ENCODE measurements around the gene PORCN. TPM values are rescaled to one million over a fixed set of nuclear protein-coding genes. Genes with fewer than 3 reads are reported as not detected.
"Not testable (repeated sequence)": the region's sequence is repeated elsewhere in the genome, so short reads cannot be mapped to it uniquely, and the experiment has no call there.

Gene PORCN
- total and polyA plus RNA-seq, 2 experiments from 2014 or later, result 20.1 to 24.2 TPM

DNA sequence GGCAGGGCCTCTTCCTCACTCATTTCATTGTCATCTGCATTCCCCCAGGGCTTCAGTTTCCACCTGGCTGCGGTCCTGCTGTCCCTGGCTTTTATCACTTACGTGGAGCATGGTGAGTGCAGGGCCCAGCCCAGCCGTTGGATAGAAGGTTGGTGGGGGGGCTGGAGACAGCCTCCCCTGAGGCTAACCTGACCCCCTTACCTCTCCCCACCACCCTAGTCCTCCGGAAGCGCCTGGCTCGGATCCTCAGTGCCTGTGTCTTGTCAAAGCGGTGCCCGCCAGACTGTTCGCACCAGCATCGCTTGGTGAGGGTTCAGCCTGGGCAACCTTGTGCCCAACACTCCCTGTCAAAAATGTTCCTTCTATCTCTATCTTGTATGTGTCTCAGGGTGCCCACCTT, 7.0 kb downstream of the PORCN start:
- Histone ChIP-seq H3K4me1 (ENCODE audit: low read depth) (no peaks in the 10 kb centered on the region), H3K27me3 (no peaks in the 10 kb centered on the region), H3K9me3 (ENCODE audit: low read depth) (no peaks in the 10 kb centered on the region), H3K4me3 (no peak overlapping the region), H3K27ac (no peak overlapping the region), H3K36me3 (no peaks in the 10 kb centered on the region)
- no peak for DNase-seq (ENCODE audit: low read depth in 1 of 2, low spot score in 1 of 2)
- TF ChIP-seq, protein P1, sequence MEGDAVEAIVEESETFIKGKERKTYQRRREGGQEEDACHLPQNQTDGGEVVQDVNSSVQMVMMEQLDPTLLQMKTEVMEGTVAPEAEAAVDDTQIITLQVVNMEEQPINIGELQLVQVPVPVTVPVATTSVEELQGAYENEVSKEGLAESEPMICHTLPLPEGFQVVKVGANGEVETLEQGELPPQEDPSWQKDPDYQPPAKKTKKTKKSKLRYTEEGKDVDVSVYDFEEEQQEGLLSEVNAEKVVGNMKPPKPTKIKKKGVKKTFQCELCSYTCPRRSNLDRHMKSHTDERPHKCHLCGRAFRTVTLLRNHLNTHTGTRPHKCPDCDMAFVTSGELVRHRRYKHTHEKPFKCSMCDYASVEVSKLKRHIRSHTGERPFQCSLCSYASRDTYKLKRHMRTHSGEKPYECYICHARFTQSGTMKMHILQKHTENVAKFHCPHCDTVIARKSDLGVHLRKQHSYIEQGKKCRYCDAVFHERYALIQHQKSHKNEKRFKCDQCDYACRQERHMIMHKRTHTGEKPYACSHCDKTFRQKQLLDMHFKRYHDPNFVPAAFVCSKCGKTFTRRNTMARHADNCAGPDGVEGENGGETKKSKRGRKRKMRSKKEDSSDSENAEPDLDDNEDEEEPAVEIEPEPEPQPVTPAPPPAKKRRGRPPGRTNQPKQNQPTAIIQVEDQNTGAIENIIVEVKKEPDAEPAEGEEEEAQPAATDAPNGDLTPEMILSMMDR (IDR thresholded peaks at IDR 0.05; ENCODE audit: low read depth, low read length), result no peak

GRCh38 chrX:48516285-48516684, 7.5 kb downstream of the PORCN start:
- Histone ChIP-seq H3K27me3 (no peaks in the 10 kb centered on the region), H3K4me1 (ENCODE audit: low read depth) (no peaks in the 10 kb centered on the region), H3K27ac (no peak overlapping the region), H3K4me3 (no peak overlapping the region), H3K9me3 (ENCODE audit: low read depth) (no peaks in the 10 kb centered on the region), H3K36me3 (no peaks in the 10 kb centered on the region)
- DNase-seq (ENCODE audit: low read depth in 1 of 2, low spot score in 1 of 2), result no peak
- TF ChIP-seq, protein P1 (IDR thresholded peaks at IDR 0.05; ENCODE audit: low read depth, low read length), result no peak

DNA sequence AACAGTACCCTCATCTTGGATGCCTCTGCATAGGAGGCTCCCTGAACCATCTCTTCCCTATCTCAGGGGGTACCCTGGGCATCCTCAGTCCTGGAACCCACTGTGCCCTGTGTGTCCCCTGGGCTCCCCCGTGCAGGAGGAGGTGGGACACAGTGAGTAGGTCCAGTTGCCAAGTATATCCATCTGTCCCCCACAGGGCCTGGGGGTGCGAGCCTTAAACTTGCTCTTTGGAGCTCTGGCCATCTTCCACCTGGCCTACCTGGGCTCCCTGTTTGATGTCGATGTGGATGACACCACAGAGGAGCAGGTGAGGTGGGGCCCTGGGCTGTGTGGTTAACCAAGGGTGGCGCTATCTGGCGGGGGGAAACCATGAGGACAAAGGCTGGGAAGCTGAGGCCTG, 8.2 kb downstream of the PORCN start:
- DNase-seq (ENCODE audit: low read depth in 1 of 2, low spot score in 1 of 2), result no peak
- H3K4me1 ChIP-seq (ENCODE audit: low read depth), result no peaks in the 10 kb centered on the region
- no peak overlapping the region for H3K4me3 ChIP-seq
- H3K27me3 ChIP-seq, result no peaks in the 10 kb centered on the region
- no peaks in the 10 kb centered on the region for H3K36me3 ChIP-seq
- no peaks in the 10 kb centered on the region for H3K9me3 ChIP-seq (ENCODE audit: low read depth)
- TF ChIP-seq, protein P1 (IDR thresholded peaks at IDR 0.05; ENCODE audit: low read depth, low read length), result no peak
- no peak overlapping the region for H3K27ac ChIP-seq

DNA sequence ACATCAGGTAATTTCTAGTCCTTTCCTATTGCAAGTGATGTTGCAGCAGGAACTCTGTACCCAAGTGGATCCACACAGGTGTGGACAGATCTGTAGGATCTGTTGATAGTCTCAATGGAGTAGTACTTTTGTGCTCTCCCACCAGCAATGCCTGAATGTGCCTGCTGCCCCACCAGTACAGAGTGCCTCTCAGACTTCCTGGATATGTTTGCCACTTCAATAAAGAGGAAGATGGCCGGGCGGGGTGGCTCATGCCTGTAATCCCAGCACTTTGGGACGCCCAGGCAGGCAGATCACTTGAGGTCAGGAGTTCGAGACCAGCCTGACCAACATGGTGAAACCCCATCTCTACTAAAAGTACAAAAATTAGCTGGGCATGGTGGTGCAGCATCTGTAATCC, 10.7 kb downstream of the PORCN start:
- not testable (repeated sequence) for H3K27ac ChIP-seq; H3K36me3 ChIP-seq; H3K9me3 ChIP-seq (ENCODE audit: low read depth); H3K4me1 ChIP-seq (ENCODE audit: low read depth); DNase-seq (ENCODE audit: low read depth in 1 of 2, low spot score in 1 of 2); H3K4me3 ChIP-seq; H3K27me3 ChIP-seq

GRCh38 chrX:48520455-48520854, 11.7 kb downstream of the PORCN start:
- H3K27ac ChIP-seq, result no peak overlapping the region
- TF ChIP-seq, protein P1 (IDR thresholded peaks at IDR 0.05; ENCODE audit: low read depth, low read length), result no peak

DNA sequence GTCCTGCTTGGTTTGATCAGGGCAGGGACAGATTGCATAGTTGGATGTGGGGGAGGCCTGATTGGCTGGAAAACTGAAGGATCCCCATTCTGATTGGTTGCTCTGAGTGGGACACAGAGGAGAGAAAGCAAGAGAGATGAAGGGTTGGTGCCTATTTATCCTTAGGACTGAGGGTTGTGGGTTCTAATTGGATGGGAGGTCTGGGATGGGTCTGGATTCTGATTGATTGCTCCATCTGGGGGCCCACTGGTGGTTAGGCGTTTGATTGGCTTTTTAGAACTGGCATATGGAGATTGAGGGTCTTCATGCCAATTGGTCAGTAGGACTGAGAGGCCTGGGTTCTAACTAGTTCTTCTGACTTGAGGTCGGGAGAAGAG, 12.2 kb downstream of the PORCN start:
- Histone ChIP-seq H3K36me3 (no peaks in the 10 kb centered on the region), H3K27ac (peak overlapping the region; percentile 79), H3K4me1 (ENCODE audit: low read depth) (no peaks in the 10 kb centered on the region), H3K27me3 (no peaks in the 10 kb centered on the region), H3K4me3 (peak overlapping the region; percentile 48), H3K9me3 (ENCODE audit: low read depth) (no peaks in the 10 kb centered on the region)
- TF ChIP-seq, protein P1 (IDR thresholded peaks at IDR 0.05; ENCODE audit: low read depth, low read length), result no peak
- DNase-seq (ENCODE audit: low read depth in 1 of 2, low spot score in 1 of 2), result no peak

More at GRCh38 chrX:48520455-48520854, 11.7 kb downstream of the PORCN start:
- no peaks in the 10 kb centered on the region for H3K9me3 ChIP-seq (ENCODE audit: low read depth)
- H3K4me1 ChIP-seq (ENCODE audit: low read depth), result no peaks in the 10 kb centered on the region
- no peak overlapping the region for H3K4me3 ChIP-seq
- H3K27me3 ChIP-seq, result no peaks in the 10 kb centered on the region
- no peak for DNase-seq (ENCODE audit: low read depth in 1 of 2, low spot score in 1 of 2)
- no peaks in the 10 kb centered on the region for H3K36me3 ChIP-seq
